Natural killer cell (primary cell): Measurements from ENCODE around the gene SBNO2. TPM values are rescaled to one million over a fixed set of nuclear protein-coding genes. Genes with fewer than 3 reads are reported as not detected.
A peak's percentile ranks its signal among the peaks of the same experiment; 100 is the strongest.

Experiments used
- ATAC-seq, 3 donors: fragments of 150-1000 bp in 2 of 3; fragments of 200-7000 bp in 1 of 3; cut with Tn5 transposase; 1 replicate in 1 of 3; 2 replicates in 2 of 3; pipeline ENCODE4 v1.10.0; 2021; ENCODE audit warnings: mild to moderate bottlenecking in 2 of 3, moderate library complexity in 2 of 3
- DNase-seq, 2 donors: peaks; one replicate each; pipeline versions ENCODE4 v3.0.0 to v3.0.0-alpha.2; 2013 to 2021; ENCODE audit warnings: mixed read lengths in 1 of 2
- H3K27ac ChIP-seq: one replicate; pipeline ENCODE4 v1.5.1; 2013; ENCODE audit warnings: mild to moderate bottlenecking, low read length
- H3K27me3 ChIP-seq: one replicate; pipeline ENCODE4 v1.6.1; 2013; ENCODE audit warnings: low read length; ENCODE audit not compliant: control insufficient read depth, insufficient read depth
- H3K36me3 ChIP-seq: one replicate; pipeline ENCODE4 v1.6.1; 2013; ENCODE audit warnings: low read length; ENCODE audit not compliant: control insufficient read depth, insufficient read depth
- H3K4me1 ChIP-seq: one replicate; pipeline ENCODE4 v1.6.1; 2013; ENCODE audit warnings: low read length; ENCODE audit not compliant: control insufficient read depth, insufficient read depth
- H3K4me3 ChIP-seq: one replicate; pipeline ENCODE4 v1.5.1; 2013; ENCODE audit warnings: low read length
- H3K9me3 ChIP-seq: one replicate; pipeline ENCODE4 v1.6.1; 2013; ENCODE audit warnings: low read length; ENCODE audit not compliant: control insufficient read depth, insufficient read depth
- H3K27ac Mint-ChIP-seq, 2 donors: one replicate each; pipeline ENCODE4 v1.8.0; 2022; ENCODE audit warnings: mild to moderate bottlenecking in 2 of 2, mixed read lengths in 2 of 2, moderate library complexity in 1 of 2
- H3K27me3 Mint-ChIP-seq, 2 donors: one replicate each; pipeline ENCODE4 v1.8.0; 2022; ENCODE audit warnings: low read depth in 2 of 2, mixed read lengths in 2 of 2
- H3K36me3 Mint-ChIP-seq: one replicate; pipeline ENCODE4 v1.8.0; 2022; ENCODE audit warnings: mixed read lengths
- H3K4me1 Mint-ChIP-seq, 2 donors: one replicate each; pipeline ENCODE4 v1.8.0; 2022; ENCODE audit warnings: mixed read lengths in 2 of 2
- H3K4me3 Mint-ChIP-seq: one replicate; pipeline ENCODE4 v1.8.0; 2022; ENCODE audit warnings: mild to moderate bottlenecking, moderate library complexity, mixed read lengths
- H3K9me3 Mint-ChIP-seq, 2 donors: one replicate each; pipeline ENCODE4 v1.8.0; 2022; ENCODE audit warnings: mixed read lengths in 2 of 2
- CTCF ChIP-seq: fragments of 200-600 bp; IDR thresholded peaks from one replicate; pipeline ENCODE4 v1.8.0; 2022; ENCODE audit warnings: antibody characterized with exemption
- WGBS: methylation state at CpG from one replicate; pipeline ENCODE4 v1.1.7; 2013; ENCODE audit warnings: missing lambda C conversion rate; ENCODE audit not compliant: insufficient coverage; 5-methylcytosine and 5-hydroxymethylcytosine counted together
- intact Hi-C: fragments of 100-400 bp; cut with micrococcal nuclease; formaldehyde crosslinking; loops from one replicate; pipeline ENCODE4 v1.14.2; 2022
- total RNA-seq, 4 donors: library from RNA; stranded (reverse); fragments of 120-200 nt in 1 of 4; gene quantifications; one replicate each; pipeline versions ENCODE4 v1.2.3 to v1.2.4, GENCODE V29; 2013 to 2022

Gene SBNO2
- total RNA-seq, 3 donors from 2014 or later (not counting 1 experiment from before 2014, with no cell fraction given) = 92.0 to 106 (median 94.3) TPM

DNA sequence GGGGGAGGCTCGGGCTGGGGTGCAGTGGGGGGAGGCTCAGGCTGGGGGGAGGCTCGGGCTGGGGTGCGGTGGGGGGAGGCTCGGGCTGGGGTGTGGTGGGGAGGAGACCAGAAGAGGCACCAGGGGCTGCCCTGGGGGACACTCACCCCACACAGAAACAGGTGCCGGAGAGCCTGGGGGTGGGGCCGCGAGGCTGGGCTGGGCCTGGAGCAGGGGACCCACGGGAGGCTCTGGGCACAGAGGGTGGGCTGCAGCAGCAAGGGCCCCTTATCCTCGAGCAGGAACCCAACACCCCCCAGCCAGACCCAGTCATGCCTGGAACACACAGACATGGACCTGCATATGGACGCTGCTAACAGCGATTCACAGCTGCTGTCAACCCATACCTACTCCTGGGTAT, 35.9 kb downstream of the SBNO2 start:
- 89% methylated on average over 7 of the region's 11 CpGs for WGBS

GRCh38 chr19:1136621-1137317, 37.3 kb downstream of the SBNO2 start:
- Histone ChIP-seq H3K4me1 (peaks cover 47% of the 10 kb centered on the region), H3K4me3 (no peak overlapping the region), H3K27ac (peak overlapping the region; percentile 56), H3K36me3 (no peaks in the 10 kb centered on the region), H3K27me3 (no peaks in the 10 kb centered on the region), H3K9me3 (no peaks in the 10 kb centered on the region)
- Mint-ChIP-seq H3K4me1 (peaks cover 8 to 31% of the 10 kb centered on the region in 2 donors), H3K4me3 (no peak overlapping the region), H3K36me3 (no peaks in the 10 kb centered on the region), H3K27me3 (no peaks in the 10 kb centered on the region), H3K27ac (peak overlapping the region in 1 of 2 donors; percentile 78), H3K9me3 (no peaks in the 10 kb centered on the region)
- WGBS = 76% methylated on average over 19 of the region's 25 CpGs
- TF ChIP-seq CTCF = no peak
- no peak for DNase-seq
- no peak for ATAC-seq
- intact Hi-C loops = no loop called here

More for the DNA sequence above, 35.9 kb downstream of the SBNO2 start:
- no peaks in the 10 kb centered on the region for H3K9me3 ChIP-seq
- ATAC-seq (no peak), DNase-seq (no peak)
- H3K27ac Mint-ChIP-seq = no peak overlapping the region
- no peak overlapping the region for H3K27ac ChIP-seq
- H3K9me3 Mint-ChIP-seq = peaks cover 0 to 3% of the 10 kb centered on the region in 2 donors
- intact Hi-C loops = no loop called here
- no peak for TF ChIP-seq CTCF
- H3K36me3 ChIP-seq = peaks cover 3% of the 10 kb centered on the region
- peaks cover 36% of the 10 kb centered on the region for H3K4me1 ChIP-seq
- H3K36me3 Mint-ChIP-seq = no peaks in the 10 kb centered on the region
- H3K27me3 ChIP-seq = no peaks in the 10 kb centered on the region
- H3K4me1 Mint-ChIP-seq = peaks cover 13 to 33% of the 10 kb centered on the region in 2 donors
- H3K27me3 Mint-ChIP-seq = no peaks in the 10 kb centered on the region
- H3K4me3 ChIP-seq = no peak overlapping the region
- no peak overlapping the region for H3K4me3 Mint-ChIP-seq

- H3K4me3 ChIP-seq = no peak overlapping the region
- H3K4me1 Mint-ChIP-seq = peaks cover 8 to 36% of the 10 kb centered on the region in 2 donors
- H3K9me3 Mint-ChIP-seq = no peaks in the 10 kb centered on the region
- peak overlapping the region; percentile 56 for H3K27ac ChIP-seq
- intact Hi-C loops = no loop called here
- peaks cover 53% of the 10 kb centered on the region for H3K4me1 ChIP-seq
- ATAC-seq (no peak), DNase-seq (no peak)
- H3K9me3 ChIP-seq = no peaks in the 10 kb centered on the region
- WGBS = 24% methylated on average over 12 of the region's 12 CpGs
- no peaks in the 10 kb centered on the region for H3K27me3 ChIP-seq
- TF ChIP-seq CTCF = no peak
- H3K36me3 ChIP-seq = no peaks in the 10 kb centered on the region
- H3K27ac Mint-ChIP-seq = peak overlapping the region; percentile 14 to 78
- no peak overlapping the region for H3K4me3 Mint-ChIP-seq
- no peaks in the 10 kb centered on the region for H3K27me3 Mint-ChIP-seq
- no peaks in the 10 kb centered on the region for H3K36me3 Mint-ChIP-seq
Observed at GRCh38 chr19:1136201-1136600, 37.9 kb downstream of the SBNO2 start.

GRCh38 chr19:1135454-1135853, 38.6 kb downstream of the SBNO2 start:
- peak overlapping the region; percentile 35 for H3K4me3 Mint-ChIP-seq
- intact Hi-C loops = no loop called here
- H3K9me3 ChIP-seq = no peaks in the 10 kb centered on the region
- TF ChIP-seq CTCF = no peak
- H3K4me1 Mint-ChIP-seq = peaks cover 8 to 43% of the 10 kb centered on the region in 2 donors
- H3K27me3 Mint-ChIP-seq = no peaks in the 10 kb centered on the region
- H3K36me3 ChIP-seq = no peaks in the 10 kb centered on the region
- DNase-seq (no peak), ATAC-seq (no peak)
- no peak overlapping the region for H3K27ac ChIP-seq
- H3K9me3 Mint-ChIP-seq = no peaks in the 10 kb centered on the region
- H3K4me1 ChIP-seq = peaks cover 60% of the 10 kb centered on the region
- peak overlapping the region in 1 of 2 donors; percentile 89 for H3K27ac Mint-ChIP-seq
- H3K4me3 ChIP-seq = no peak overlapping the region
- WGBS = 92% methylated on average over 17 of the region's 17 CpGs
- no peaks in the 10 kb centered on the region for H3K36me3 Mint-ChIP-seq
- H3K27me3 ChIP-seq = no peaks in the 10 kb centered on the region
